ENCODE data around the gene FXYD2.

Gene FXYD2

GRCh38 chr11:117834838-117835443, 10.4 kb upstream of the FXYD2 start:
- DNase-seq: no peak

- DNase-seq: no peak
Observed at GRCh38 chr11:117834068-117834810, 9.7 kb upstream of the FXYD2 start.

GRCh38 chr11:117833401-117833891, 8.9 kb upstream of the FXYD2 start:
- no peak for DNase-seq

GRCh38 chr11:117832511-117832910, 8.0 kb upstream of the FXYD2 start:
- no peak for DNase-seq

- no peak for DNase-seq
Observed at GRCh38 chr11:117831661-117832415, 7.3 kb upstream of the FXYD2 start.

- DNase-seq: no peak
Observed at GRCh38 chr11:117830674-117831351, 6.3 kb upstream of the FXYD2 start.

GRCh38 chr11:117830072-117830471, 5.5 kb upstream of the FXYD2 start:
- no peak for DNase-seq

GRCh38 chr11:117829369-117829725, 4.8 kb upstream of the FXYD2 start:
- no peak for DNase-seq

- peak; percentile 58 for DNase-seq
Observed at GRCh38 chr11:117828611-117829368, 4.2 kb upstream of the FXYD2 start.

- no peak for DNase-seq
Observed at GRCh38 chr11:117827521-117828511, 3.3 kb upstream of the FXYD2 start.

GRCh38 chr11:117826832-117827231, 2.3 kb upstream of the FXYD2 start:
- DNase-seq: no peak

GRCh38 chr11:117826190-117826570, 1.6 kb upstream of the FXYD2 start:
- no peak for DNase-seq

- DNase-seq: no peak
Observed at GRCh38 chr11:117825538-117826189, 1.1 kb upstream of the FXYD2 start.

GRCh38 chr11:117823946-117824420, 561 bp downstream of the FXYD2 start:
- no peak for DNase-seq

- no peak for DNase-seq
Observed at GRCh38 chr11:117823294-117823945, 1.1 kb downstream of the FXYD2 start.

GRCh38 chr11:117822074-117823033, 2.2 kb downstream of the FXYD2 start:
- peak; percentile 29 for DNase-seq

- no peak for DNase-seq
Observed at GRCh38 chr11:117821431-117821830, 3.1 kb downstream of the FXYD2 start.

- no peak for DNase-seq
Observed at GRCh38 chr11:117820516-117820915, 4.0 kb downstream of the FXYD2 start.

- DNase-seq: no peak
Observed at GRCh38 chr11:117820071-117820470, 4.5 kb downstream of the FXYD2 start.
